Measurements from ENCODE around the gene MGAT3.

DNA sequence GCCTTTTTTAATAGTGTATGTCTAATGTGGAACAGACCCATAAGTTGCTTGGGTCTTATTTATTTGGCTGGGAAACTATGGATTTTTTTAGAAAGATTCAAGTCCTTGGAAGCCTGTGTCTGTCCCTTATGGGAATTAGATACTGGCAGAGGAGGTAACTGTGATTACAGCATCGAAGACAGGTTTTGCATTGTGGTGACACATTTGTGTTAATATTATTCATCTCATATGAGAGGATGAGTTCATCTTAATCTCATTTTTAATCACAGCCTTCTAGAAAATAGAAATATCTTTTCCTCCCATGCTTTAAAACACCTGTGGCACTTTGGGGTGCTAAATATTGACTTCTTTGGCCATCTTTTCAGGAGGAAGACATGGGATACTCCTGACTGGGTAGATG lies 48.0 kb upstream of the MGAT3 start:
- no peak for TF ChIP-seq ZFX (IDR thresholded peaks at IDR 0.05)
- TF ChIP-seq, protein P1, sequence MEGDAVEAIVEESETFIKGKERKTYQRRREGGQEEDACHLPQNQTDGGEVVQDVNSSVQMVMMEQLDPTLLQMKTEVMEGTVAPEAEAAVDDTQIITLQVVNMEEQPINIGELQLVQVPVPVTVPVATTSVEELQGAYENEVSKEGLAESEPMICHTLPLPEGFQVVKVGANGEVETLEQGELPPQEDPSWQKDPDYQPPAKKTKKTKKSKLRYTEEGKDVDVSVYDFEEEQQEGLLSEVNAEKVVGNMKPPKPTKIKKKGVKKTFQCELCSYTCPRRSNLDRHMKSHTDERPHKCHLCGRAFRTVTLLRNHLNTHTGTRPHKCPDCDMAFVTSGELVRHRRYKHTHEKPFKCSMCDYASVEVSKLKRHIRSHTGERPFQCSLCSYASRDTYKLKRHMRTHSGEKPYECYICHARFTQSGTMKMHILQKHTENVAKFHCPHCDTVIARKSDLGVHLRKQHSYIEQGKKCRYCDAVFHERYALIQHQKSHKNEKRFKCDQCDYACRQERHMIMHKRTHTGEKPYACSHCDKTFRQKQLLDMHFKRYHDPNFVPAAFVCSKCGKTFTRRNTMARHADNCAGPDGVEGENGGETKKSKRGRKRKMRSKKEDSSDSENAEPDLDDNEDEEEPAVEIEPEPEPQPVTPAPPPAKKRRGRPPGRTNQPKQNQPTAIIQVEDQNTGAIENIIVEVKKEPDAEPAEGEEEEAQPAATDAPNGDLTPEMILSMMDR (conservative IDR thresholded peaks at IDR 0.05) = no peak

Data from C4-2B (cell line).